GM18951 (cell line): Measurements from ENCODE around the gene CYP4V2.

Experiments used
- POLR2A ChIP-seq: IDR thresholded peaks from 4 replicates; pipeline ENCODE4 v1.6.1; 2011; ENCODE audit warnings: mild to moderate bottlenecking; ENCODE audit not compliant: insufficient read length, insufficient read depth; ENCODE audit errors: extremely low read depth
- in situ Hi-C: fragments of 300-500 bp; cut with MboI; formaldehyde crosslinking; loops from one replicate; pipeline ENCODE4 v1.12.0; 2022; ENCODE audit warnings: low sequenced_read_pairs, mixed read lengths, inconsistent platforms; ENCODE audit not compliant: unreplicated experiment

Gene CYP4V2

GRCh38 chr4:186200516-186200915 is 9.1 kb downstream of the CYP4V2 start:
- in situ Hi-C loops = no loop called here
- no peak for TF ChIP-seq POLR2A

DNA sequence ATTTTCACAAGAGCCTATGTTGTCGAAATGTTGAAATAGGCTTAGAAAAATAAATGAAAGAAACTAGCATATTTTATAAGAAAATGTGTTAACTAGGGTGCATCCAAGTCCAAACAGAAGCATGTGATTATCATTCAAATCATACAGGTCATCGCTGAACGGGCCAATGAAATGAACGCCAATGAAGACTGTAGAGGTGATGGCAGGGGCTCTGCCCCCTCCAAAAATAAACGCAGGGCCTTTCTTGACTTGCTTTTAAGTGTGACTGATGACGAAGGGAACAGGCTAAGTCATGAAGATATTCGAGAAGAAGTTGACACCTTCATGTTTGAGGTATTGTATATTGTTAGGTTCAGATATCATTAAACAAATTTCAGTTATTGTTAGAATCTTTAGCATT is 9.6 kb downstream of the CYP4V2 start:
- no peak for TF ChIP-seq POLR2A
- in situ Hi-C loops = no loop called here

GRCh38 chr4:186201535-186202230 is 10.3 kb downstream of the CYP4V2 start:
- TF ChIP-seq POLR2A = no peak
- in situ Hi-C loops = no loop called here

DNA sequence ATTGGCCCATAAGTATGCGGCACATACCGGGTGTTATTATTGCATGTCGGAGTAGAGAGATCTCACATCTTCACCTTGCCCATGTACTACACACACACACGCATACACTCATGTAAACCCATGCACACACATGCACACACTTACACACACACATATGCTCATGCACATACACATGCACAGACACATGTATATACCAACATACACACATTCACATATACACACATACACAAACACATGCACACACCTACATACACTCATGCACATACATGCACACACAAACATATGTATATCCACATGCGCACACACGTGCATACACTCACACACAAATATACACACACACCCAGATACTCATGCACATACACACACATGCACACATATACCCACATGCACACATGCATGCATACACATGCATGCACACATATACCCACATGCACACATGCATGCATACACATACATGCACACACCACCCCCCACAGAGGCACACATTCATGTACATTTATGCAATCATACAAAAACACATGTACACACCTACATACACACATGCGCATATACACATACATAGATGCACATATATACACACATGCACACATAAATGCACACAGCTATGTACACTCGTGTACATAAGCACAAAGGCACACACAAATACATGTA is 11.2 kb downstream of the CYP4V2 start:
- in situ Hi-C loops = no loop called here

DNA sequence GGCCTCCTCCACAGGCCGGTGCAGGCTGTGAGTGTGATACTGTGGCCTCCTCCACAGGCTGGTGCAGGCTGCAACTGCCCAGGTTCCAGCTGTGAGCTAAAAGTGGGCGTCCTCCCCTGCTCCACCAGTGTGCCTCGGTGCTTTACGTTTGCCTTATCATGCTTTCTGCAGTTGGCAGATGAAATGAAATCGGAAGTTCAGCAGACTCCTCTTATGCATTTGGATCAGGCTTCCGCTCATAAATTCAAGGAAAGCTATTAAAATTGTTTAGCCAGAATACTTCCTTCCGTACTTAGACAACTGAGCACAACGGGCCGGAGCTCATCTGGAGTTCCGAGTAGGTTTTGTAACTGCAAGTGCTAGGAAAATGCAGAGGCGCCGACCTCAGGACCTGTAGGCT is 12.0 kb downstream of the CYP4V2 start:
- in situ Hi-C loops = no loop called here
- TF ChIP-seq POLR2A = no peak

More for the DNA sequence above, 11.2 kb downstream of the CYP4V2 start:
- no peak for TF ChIP-seq POLR2A

DNA sequence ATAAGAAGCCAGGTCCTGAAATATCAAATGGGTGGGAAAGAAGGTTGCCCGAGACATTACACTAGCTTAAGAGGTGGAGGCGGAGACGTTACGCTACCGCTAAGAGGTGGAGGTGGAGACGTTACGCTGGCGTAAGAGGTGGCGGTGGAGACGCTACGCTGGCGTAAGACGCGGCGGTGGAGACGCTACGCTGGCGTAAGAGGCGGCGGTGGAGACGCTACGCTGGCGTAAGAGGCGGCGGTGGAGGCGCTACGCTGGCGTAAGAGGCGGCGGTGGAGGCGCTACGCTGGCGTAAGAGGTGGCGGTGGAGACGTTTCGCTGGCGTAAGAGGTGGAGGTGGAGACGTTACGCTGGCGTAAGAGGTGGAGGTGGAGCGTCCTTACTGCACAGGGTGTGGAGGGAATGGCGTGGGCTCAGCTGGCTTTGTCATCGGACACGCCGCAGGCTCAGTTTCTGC is 12.8 kb downstream of the CYP4V2 start:
- TF ChIP-seq POLR2A = no peak
- in situ Hi-C loops = no loop called here

GRCh38 chr4:186204686-186205085 is 13.3 kb downstream of the CYP4V2 start:
- in situ Hi-C loops = no loop called here

GRCh38 chr4:186205156-186205555 is 13.8 kb downstream of the CYP4V2 start:
- TF ChIP-seq POLR2A = no peak
- in situ Hi-C loops = no loop called here

More at GRCh38 chr4:186204686-186205085, 13.3 kb downstream of the CYP4V2 start:
- no peak for TF ChIP-seq POLR2A

GRCh38 chr4:186216465-186217024 is 25.2 kb downstream of the CYP4V2 start:
- in situ Hi-C loops = no loop called here
- no peak for TF ChIP-seq POLR2A

GRCh38 chr4:186217733-186218293 is 26.4 kb downstream of the CYP4V2 start:
- in situ Hi-C loops = no loop called here
- no peak for TF ChIP-seq POLR2A

DNA sequence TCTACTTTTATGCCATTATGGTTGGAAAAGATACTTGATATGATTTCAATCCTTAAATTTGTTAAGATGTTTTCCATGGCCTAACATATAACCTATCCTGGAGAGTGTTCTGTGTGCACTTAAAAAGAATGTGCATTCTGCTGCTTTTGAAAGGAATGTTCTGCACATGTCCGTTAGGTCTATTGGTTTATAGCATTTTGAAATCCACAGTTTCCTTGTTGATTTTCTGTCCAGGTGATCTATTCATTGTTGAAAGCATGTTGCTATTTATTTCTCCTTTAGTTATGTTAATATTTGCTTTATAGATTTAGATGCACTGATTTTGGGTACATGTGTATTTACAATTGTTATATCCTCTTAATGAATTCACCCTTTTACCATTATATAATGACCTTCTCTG is 30.3 kb downstream of the CYP4V2 start:
- in situ Hi-C loops = no loop called here
- no peak for TF ChIP-seq POLR2A

DNA sequence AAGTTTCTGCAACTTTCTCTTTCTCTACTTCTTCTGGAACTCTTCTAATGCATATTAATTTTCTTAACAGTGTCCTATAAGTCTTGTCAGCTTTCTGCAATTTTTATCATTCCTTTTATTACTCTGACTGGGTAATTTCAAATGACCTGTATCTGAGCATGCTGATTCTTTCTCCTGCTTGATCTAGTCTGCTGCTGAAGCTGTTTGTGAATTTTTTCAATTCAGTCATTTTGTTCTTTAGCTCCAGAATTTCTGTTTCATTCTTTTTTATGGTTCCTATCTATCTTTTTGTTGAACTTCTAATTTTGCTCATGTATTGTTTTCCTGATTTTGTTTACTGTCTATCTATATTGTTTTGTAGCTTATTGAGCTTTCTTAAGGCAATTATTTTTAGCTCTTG is 34.5 kb downstream of the CYP4V2 start:
- in situ Hi-C loops = no loop called here

DNA sequence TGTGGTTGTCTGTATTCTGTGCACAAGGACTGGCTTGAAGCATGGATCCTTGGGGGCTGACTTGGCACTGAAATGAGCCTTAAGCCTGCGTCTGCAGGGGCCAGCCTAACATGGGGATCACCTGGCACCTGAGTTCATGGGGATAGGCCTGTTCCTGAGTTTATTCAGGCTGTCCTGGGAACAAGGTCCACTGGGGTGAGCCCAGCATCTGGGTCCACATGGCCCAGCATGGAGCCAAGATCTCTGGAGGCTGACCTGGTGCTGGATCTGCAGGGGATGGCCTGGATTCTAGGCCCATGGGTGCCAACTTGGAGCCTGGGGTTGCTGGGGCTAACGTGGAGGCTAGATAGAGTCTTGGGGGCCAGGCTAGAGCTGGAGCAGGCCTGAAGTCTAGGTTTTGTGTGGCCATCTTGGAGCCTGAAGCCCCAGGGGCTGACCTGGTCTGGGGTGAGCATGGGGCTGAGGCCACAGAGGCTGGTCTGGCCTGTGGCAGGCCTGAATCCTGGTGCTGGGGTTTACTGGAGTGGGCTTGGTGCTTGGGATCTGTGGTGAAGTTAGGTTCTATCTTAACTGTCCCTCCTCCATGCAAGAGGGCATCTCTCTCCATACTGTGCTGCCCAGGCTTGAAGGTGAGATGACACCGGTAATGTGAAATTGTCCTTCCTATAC is 35.3 kb downstream of the CYP4V2 start:
- no peak for TF ChIP-seq POLR2A

More for the DNA sequence above, 34.5 kb downstream of the CYP4V2 start:
- no peak for TF ChIP-seq POLR2A

More for the DNA sequence above, 35.3 kb downstream of the CYP4V2 start:
- in situ Hi-C loops = no loop called here
